HepG2 (cell line): ENCODE results near the gene EFEMP2. TPM values are rescaled to one million over a fixed set of nuclear protein-coding genes. Genes with fewer than 3 reads are reported as not detected.

Experiments
- CREM ChIP-seq, 2 experiments: sonication (generic) in 1 of 2; formaldehyde crosslinking in 1 of 2; IDR thresholded peaks; 2 replicates each; pipeline versions ENCODE4 v1.4.0 to v1.6.1; 2016 to 2020; ENCODE audit warnings: antibody characterized with exemption in 1 of 2, mild to moderate bottlenecking in 1 of 2, missing genetic modification reagents in 1 of 2
- CSRNP1 ChIP-seq: sonication (generic); formaldehyde crosslinking; IDR thresholded peaks from 2 replicates; pipeline ENCODE4 v1.8.1; 2023; ENCODE audit warnings: mild to moderate bottlenecking, missing genetic modification reagents
- DDIT3 ChIP-seq: sonication (generic); formaldehyde crosslinking; IDR thresholded peaks from 2 replicates; pipeline ENCODE4 v1.4.0; 2020; ENCODE audit warnings: mild to moderate bottlenecking, missing genetic modification reagents
- FOXO4 ChIP-seq: sonication (generic); formaldehyde crosslinking; conservative IDR thresholded peaks from 2 replicates; pipeline ENCODE4 v1.8.1; 2023; ENCODE audit warnings: missing genetic modification reagents
- GATAD2A ChIP-seq: IDR thresholded peaks from 2 replicates; pipeline ENCODE4 v1.6.1; 2016
- HOXA5 ChIP-seq: sonication (generic); formaldehyde crosslinking; IDR thresholded peaks from 2 replicates; pipeline ENCODE4 v1.4.0; 2020; ENCODE audit warnings: missing genetic modification reagents
- IRF2 ChIP-seq: IDR thresholded peaks from 2 replicates; pipeline ENCODE4 v1.6.1; 2018; ENCODE audit warnings: missing genetic modification reagents, missing compliant biosample characterization
- KDM5A ChIP-seq: fragments of 200-600 bp; sonication (generic); IDR thresholded peaks from 2 replicates; pipeline ENCODE4 v1.7.0; 2018; ENCODE audit warnings: antibody characterized with exemption, mild to moderate bottlenecking, low read length, borderline replicate concordance
- NFE2L1 ChIP-seq: sonication (generic); formaldehyde crosslinking; IDR thresholded peaks from 2 replicates; pipeline ENCODE4 v1.4.0; 2020; ENCODE audit warnings: missing genetic modification reagents, mild to moderate bottlenecking, borderline replicate concordance
- PRDM15 ChIP-seq: sonication (generic); formaldehyde crosslinking; IDR thresholded peaks from 2 replicates; pipeline ENCODE4 v1.4.0; 2020; ENCODE audit warnings: missing genetic modification reagents
- REL ChIP-seq: sonication (generic); formaldehyde crosslinking; conservative IDR thresholded peaks from 2 replicates; pipeline ENCODE4 v1.8.0; 2022; ENCODE audit warnings: mild to moderate bottlenecking, missing genetic modification reagents, moderate library complexity
- SNAPC5 ChIP-seq: sonication (generic); formaldehyde crosslinking; IDR thresholded peaks from 2 replicates; pipeline ENCODE4 v1.8.1; 2023; ENCODE audit warnings: mild to moderate bottlenecking, missing genetic modification reagents, borderline replicate concordance
- ZNF460 ChIP-seq: sonication (generic); formaldehyde crosslinking; IDR thresholded peaks from 2 replicates; pipeline ENCODE4 v1.5.1; 2020; ENCODE audit warnings: missing genetic modification reagents, mild to moderate bottlenecking, borderline replicate concordance
- ZNF564 ChIP-seq: sonication (generic); formaldehyde crosslinking; IDR thresholded peaks from 2 replicates; pipeline ENCODE4 v1.8.1; 2023; ENCODE audit warnings: mild to moderate bottlenecking, missing genetic modification reagents
- ZNF781 ChIP-seq: sonication (generic); formaldehyde crosslinking; IDR thresholded peaks from 2 replicates; pipeline ENCODE4 v1.5.1; 2020; ENCODE audit warnings: borderline replicate concordance, mild to moderate bottlenecking, missing genetic modification reagents; ENCODE audit errors: not compliant biosample characterization
- polyA plus RNA-seq, 8 experiments: library from polyadenylated mRNA; depleted of rRNA in 3 of 8; stranded (reverse) in 7 of 8; unstranded in 1 of 8; fragments of >200 nt; fragmentation: Illumina TruSeq in 4 of 8; extraction: Trizol in 4 of 8; gene quantifications; 2 replicates each; pipeline versions ENCODE4 v1.2.1 to v1.2.3, GENCODE V29; 2011 to 2016; ENCODE audit warnings: low read depth in 4 of 8, missing spikeins in 1 of 8, mixed read lengths in 1 of 8; ENCODE audit not compliant: insufficient read depth in 1 of 8
- total RNA-seq, 5 experiments: library from RNA; depleted of rRNA; stranded (reverse); fragments of >200 nt; fragmentation: Illumina TruSeq; extraction: Trizol; gene quantifications; 2 replicates each; pipeline ENCODE4 v1.2.3, GENCODE V29; 2016; ENCODE audit warnings: low read depth in 1 of 5
- TF ChIP-seq, protein P1 (sequence below): sonication (generic); formaldehyde crosslinking; IDR thresholded peaks from 2 replicates; pipeline ENCODE4 v1.4.0; 2020; ENCODE audit warnings: missing genetic modification reagents
- TF ChIP-seq, protein P2 (sequence below): sonication (generic); formaldehyde crosslinking; IDR thresholded peaks from 2 replicates; pipeline ENCODE4 v1.5.1; 2020; ENCODE audit warnings: mild to moderate bottlenecking, missing genetic modification reagents, moderate library complexity

EFEMP2 gene
- total and polyA plus RNA-seq, 2 of the 13 experiments (the other 11 are each of a cell fraction or from before 2014, with no cell fraction given), result 7.4 to 29.7 TPM

DNA sequence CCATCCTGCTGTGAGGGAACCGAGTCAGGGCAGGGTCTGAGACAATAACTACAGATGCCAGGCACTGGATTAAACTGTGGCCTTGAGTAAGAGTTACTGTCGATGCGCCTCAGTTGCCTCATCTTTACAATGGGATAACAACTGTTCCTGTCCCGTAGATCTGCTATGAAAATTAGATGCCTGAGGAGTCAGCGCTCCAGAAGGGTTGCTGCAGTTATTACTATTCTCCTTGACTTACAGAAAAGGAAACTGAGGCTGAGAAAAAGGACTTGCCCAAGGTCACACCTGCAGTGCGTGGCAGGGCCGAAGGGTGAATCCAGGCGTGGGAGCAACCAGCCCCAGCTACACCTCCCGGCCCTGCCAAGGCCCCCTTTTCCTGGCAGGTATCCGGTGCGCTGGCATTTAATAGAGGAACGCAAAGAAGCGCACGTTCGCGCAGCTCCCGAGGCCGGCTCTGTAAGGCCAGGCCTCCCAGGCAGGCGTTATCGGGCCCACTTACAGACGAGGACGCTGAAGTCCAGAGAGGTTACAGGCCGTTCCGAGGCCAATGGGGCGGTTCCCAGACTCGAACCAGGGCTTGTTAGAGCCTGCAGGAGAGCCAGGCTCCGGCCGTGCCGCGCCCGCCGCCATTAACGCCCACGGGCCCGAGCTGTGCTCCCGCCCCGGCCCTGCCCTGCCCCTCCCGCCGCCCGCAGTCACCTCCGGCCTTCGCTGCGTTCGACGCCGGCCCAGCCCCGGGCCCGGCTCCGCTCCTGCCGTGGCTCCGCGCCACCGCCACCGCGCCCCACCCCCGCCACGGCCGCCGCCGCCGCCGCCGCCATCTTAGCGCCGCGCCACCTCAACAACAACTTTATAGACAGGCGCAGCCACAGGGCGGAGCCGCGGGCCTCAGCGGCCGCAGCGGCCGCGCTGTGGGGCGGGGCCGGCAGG lies 45.9 kb upstream of the EFEMP2 start, which contains the start of gene C11orf68 (continued):
- TF ChIP-seq CSRNP1 (no peak), ZNF781 (no peak), DDIT3 (CRISPR knock-in tag) (no peak), CREM (IDR thresholded peaks at IDR 0.05) (no peak), CREM (CRISPR knock-in tag; IDR thresholded peaks at IDR 0.05) (no peak), NFE2L1 (CRISPR knock-in tag) (no peak), GATAD2A (CRISPR knock-in tag) (no peak), PRDM15 (CRISPR knock-in tag) (no peak), FOXO4 (CRISPR knock-in tag) (no peak), HOXA5 (CRISPR knock-in tag) (no peak), KDM5A (peak; percentile 36; the same call in 1 of the 2 replicates), ZNF460 (CRISPR knock-in tag) (no peak), ZNF564 (CRISPR knock-in tag) (no peak), SNAPC5 (CRISPR knock-in tag) (no peak), REL (CRISPR knock-in tag) (no peak), IRF2 (CRISPR knock-in tag) (no peak; the same call in 1 of the 2 replicates)
- TF ChIP-seq, protein P1, sequence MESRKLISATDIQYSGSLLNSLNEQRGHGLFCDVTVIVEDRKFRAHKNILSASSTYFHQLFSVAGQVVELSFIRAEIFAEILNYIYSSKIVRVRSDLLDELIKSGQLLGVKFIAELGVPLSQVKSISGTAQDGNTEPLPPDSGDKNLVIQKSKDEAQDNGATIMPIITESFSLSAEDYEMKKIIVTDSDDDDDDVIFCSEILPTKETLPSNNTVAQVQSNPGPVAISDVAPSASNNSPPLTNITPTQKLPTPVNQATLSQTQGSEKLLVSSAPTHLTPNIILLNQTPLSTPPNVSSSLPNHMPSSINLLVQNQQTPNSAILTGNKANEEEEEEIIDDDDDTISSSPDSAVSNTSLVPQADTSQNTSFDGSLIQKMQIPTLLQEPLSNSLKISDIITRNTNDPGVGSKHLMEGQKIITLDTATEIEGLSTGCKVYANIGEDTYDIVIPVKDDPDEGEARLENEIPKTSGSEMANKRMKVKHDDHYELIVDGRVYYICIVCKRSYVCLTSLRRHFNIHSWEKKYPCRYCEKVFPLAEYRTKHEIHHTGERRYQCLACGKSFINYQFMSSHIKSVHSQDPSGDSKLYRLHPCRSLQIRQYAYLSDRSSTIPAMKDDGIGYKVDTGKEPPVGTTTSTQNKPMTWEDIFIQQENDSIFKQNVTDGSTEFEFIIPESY, result no peak
- TF ChIP-seq, protein P2, sequence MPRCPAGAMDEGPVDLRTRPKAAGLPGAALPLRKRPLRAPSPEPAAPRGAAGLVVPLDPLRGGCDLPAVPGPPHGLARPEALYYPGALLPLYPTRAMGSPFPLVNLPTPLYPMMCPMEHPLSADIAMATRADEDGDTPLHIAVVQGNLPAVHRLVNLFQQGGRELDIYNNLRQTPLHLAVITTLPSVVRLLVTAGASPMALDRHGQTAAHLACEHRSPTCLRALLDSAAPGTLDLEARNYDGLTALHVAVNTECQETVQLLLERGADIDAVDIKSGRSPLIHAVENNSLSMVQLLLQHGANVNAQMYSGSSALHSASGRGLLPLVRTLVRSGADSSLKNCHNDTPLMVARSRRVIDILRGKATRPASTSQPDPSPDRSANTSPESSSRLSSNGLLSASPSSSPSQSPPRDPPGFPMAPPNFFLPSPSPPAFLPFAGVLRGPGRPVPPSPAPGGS (CRISPR knock-in tag), result no peak
